OCI-LY3 (cell line): ENCODE measurements around the gene TNFAIP2.

Experiments used
- H2AFZ ChIP-seq: fragments of 200-600, 300-600 bp; shearing (Covaris generic); 2 replicates; pipeline ENCODE4 v1.6.0; 2014; ENCODE audit warnings: antibody characterized with exemption, low read depth, low read length
- H3K27ac ChIP-seq: fragments of 200-600, 300-600 bp; sonication (generic); 2 replicates; pipeline ENCODE4 v1.5.1; 2014; ENCODE audit warnings: mild to moderate bottlenecking, low read length, moderate library complexity, mixed read lengths
- H3K27me3 ChIP-seq: fragments of 200-600, 300-600 bp; sonication (generic); 2 replicates; pipeline ENCODE4 v1.6.1; 2014; ENCODE audit warnings: low read depth, low read length, mixed read lengths
- H3K36me3 ChIP-seq: fragments of 200-600, 300-600 bp; sonication (generic); replicated peaks from 2 replicates; pipeline ENCODE3; 2014; ENCODE audit warnings: low read depth, low read length, mixed read lengths
- H3K4me1 ChIP-seq: fragments of 300-600, 200-600 bp; sonication (generic); 2 replicates; pipeline ENCODE4 v1.6.1; 2014; ENCODE audit warnings: low read length, mixed read lengths
- H3K4me2 ChIP-seq: fragments of 200-600, 300-600 bp; sonication (generic); 2 replicates; pipeline ENCODE4 v1.6.1; 2014; ENCODE audit warnings: low read length, mixed read lengths
- H3K4me3 ChIP-seq: fragments of 300-600, 200-600 bp; sonication (generic); 2 replicates; pipeline ENCODE4 v1.5.1; 2014; ENCODE audit warnings: antibody characterized with exemption, mild to moderate bottlenecking, low read length, moderate library complexity
- H3K79me2 ChIP-seq: fragments of 300-600, 200-600 bp; shearing (Covaris generic); 2 replicates; pipeline ENCODE4 v1.6.1; 2014; ENCODE audit warnings: mild to moderate bottlenecking, low read length, mixed read lengths
- H3K9ac ChIP-seq: fragments of 300-600, 200-600 bp; shearing (Covaris generic); 2 replicates; pipeline ENCODE4 v1.6.0; 2014; ENCODE audit warnings: mild to moderate bottlenecking, low read length, moderate library complexity
- H3K9me3 ChIP-seq: fragments of 200-600, 300-600 bp; shearing (Covaris generic); 2 replicates; pipeline ENCODE4 v1.6.1; 2014; ENCODE audit warnings: low read length, mixed read lengths; ENCODE audit not compliant: insufficient read depth
- H4K20me1 ChIP-seq: fragments of 200-600, 300-600 bp; sonication (generic); 2 replicates; pipeline ENCODE4 v1.6.1; 2016; ENCODE audit warnings: low read length, mixed read lengths; ENCODE audit not compliant: insufficient read depth
- CTCF ChIP-seq: fragments of 200-600, 300-600 bp; sonication (generic); IDR thresholded peaks from 2 replicates; pipeline ENCODE4 v1.5.1; 2014; ENCODE audit warnings: antibody characterized with exemption, low read length, low read depth
- EZH2phosphoT487 ChIP-seq: fragments of 200-600 bp; shearing (Covaris generic); IDR thresholded peaks from 2 replicates; pipeline ENCODE4 v1.6.1; 2018; ENCODE audit warnings: antibody characterized with exemption, mixed run types, low read depth

TNFAIP2 gene

GRCh38 chr14:103144085-103144484, 20.8 kb downstream of the TNFAIP2 start:
- H4K20me1 ChIP-seq: no peaks in the 10 kb centered on the region
- TF ChIP-seq CTCF (no peak), EZH2phosphoT487 (no peak)
- H3K27ac ChIP-seq: no peak overlapping the region
- no peak overlapping the region for H3K4me3 ChIP-seq
- no peak overlapping the region for H3K4me2 ChIP-seq
- H3K36me3 ChIP-seq: no peaks in the 10 kb centered on the region
- H3K4me1 ChIP-seq: peaks cover 17% of the 10 kb centered on the region
- H3K79me2 ChIP-seq: no peaks in the 10 kb centered on the region
- H2AFZ ChIP-seq: no peak overlapping the region
- no peak overlapping the region for H3K9ac ChIP-seq
- peaks cover 22% of the 10 kb centered on the region for H3K27me3 ChIP-seq
- no peaks in the 10 kb centered on the region for H3K9me3 ChIP-seq

GRCh38 chr14:103146141-103146709, 23.0 kb downstream of the TNFAIP2 start:
- no peaks in the 10 kb centered on the region for H3K36me3 ChIP-seq
- H3K79me2 ChIP-seq: no peaks in the 10 kb centered on the region
- H3K4me1 ChIP-seq: peaks cover 7% of the 10 kb centered on the region; the same call in 1 of the 2 replicates
- TF ChIP-seq EZH2phosphoT487: no peak
- H3K27me3 ChIP-seq: peaks cover 22% of the 10 kb centered on the region
- no peak overlapping the region for H3K9ac ChIP-seq
- H3K4me2 ChIP-seq: no peak overlapping the region
- H3K27ac ChIP-seq: no peak overlapping the region
- H3K4me3 ChIP-seq: no peak overlapping the region
- H4K20me1 ChIP-seq: no peaks in the 10 kb centered on the region
- H2AFZ ChIP-seq: no peak overlapping the region
- no peaks in the 10 kb centered on the region for H3K9me3 ChIP-seq

- no peak overlapping the region for H3K4me3 ChIP-seq
- H3K9ac ChIP-seq: no peak overlapping the region
- no peaks in the 10 kb centered on the region for H3K9me3 ChIP-seq
- H3K27me3 ChIP-seq: no peaks in the 10 kb centered on the region
- no peaks in the 10 kb centered on the region for H3K79me2 ChIP-seq
- TF ChIP-seq CTCF (no peak), EZH2phosphoT487 (no peak)
- no peaks in the 10 kb centered on the region for H3K4me1 ChIP-seq
- H3K27ac ChIP-seq: no peak overlapping the region
- H3K4me2 ChIP-seq: no peak overlapping the region
- H4K20me1 ChIP-seq: no peaks in the 10 kb centered on the region
- H3K36me3 ChIP-seq: no peaks in the 10 kb centered on the region
- no peak overlapping the region for H2AFZ ChIP-seq
Observed at GRCh38 chr14:103149351-103150237, 26.3 kb downstream of the TNFAIP2 start.

- no peak overlapping the region for H3K27ac ChIP-seq
- no peak overlapping the region for H3K4me2 ChIP-seq
- no peaks in the 10 kb centered on the region for H3K36me3 ChIP-seq
Observed at GRCh38 chr14:103151270-103151945, 28.1 kb downstream of the TNFAIP2 start.

More at GRCh38 chr14:103151270-103151945, 28.1 kb downstream of the TNFAIP2 start:
- Histone ChIP-seq H2AFZ (no peak overlapping the region), H3K4me1 (no peaks in the 10 kb centered on the region), H3K79me2 (no peaks in the 10 kb centered on the region), H3K9ac (no peak overlapping the region), H3K4me3 (no peak overlapping the region), H3K27me3 (no peaks in the 10 kb centered on the region), H4K20me1 (no peaks in the 10 kb centered on the region), H3K9me3 (no peaks in the 10 kb centered on the region)
- TF ChIP-seq EZH2phosphoT487 (no peak), CTCF (no peak)
